Measurements from ENCODE around the gene GRID2.

GRID2 gene

DNA sequence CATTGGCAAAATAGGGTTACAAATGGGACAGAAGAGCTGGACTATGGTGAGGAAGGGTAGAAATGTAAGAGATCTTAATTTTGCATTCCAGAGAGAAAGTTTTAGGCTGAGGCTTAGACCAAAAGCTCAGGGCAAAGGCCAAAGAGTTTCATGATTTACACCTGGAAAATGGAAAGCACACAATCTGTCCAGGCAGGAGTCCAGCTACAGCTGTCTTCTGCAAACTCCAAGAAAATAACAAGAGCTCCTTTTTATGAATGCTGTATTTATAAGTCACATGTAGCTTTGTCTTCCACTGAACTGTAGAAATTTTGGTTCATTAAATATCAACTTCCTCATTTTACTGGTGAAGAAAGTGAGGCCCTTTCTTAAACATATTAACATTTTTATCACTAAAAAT lies 1236.8 kb downstream of the GRID2 start:
- Mint-ChIP-seq H3K27ac (ENCODE audit: low read depth) (no peak overlapping the region), H3K4me1 (no peaks in the 10 kb centered on the region), H3K4me3 (no peak overlapping the region), H3K27me3 (no peaks in the 10 kb centered on the region), H3K9me3 (peaks cover 5% of the 10 kb centered on the region), H3K36me3 (ENCODE audit: insufficient read depth) (no peaks in the 10 kb centered on the region)
- ATAC-seq (replicated peaks; ENCODE audit: extremely low read depth, poor library complexity, severe bottlenecking) (no peak), DNase-seq (ENCODE audit: low spot score in 2 of 2) (no peak)

GRCh38 chr4:93561842-93562241 lies 1258.1 kb downstream of the GRID2 start:
- Mint-ChIP-seq H3K27me3 (no peaks in the 10 kb centered on the region), H3K9me3 (no peaks in the 10 kb centered on the region), H3K27ac (ENCODE audit: low read depth) (no peak overlapping the region), H3K4me1 (no peaks in the 10 kb centered on the region), H3K36me3 (ENCODE audit: insufficient read depth) (peaks cover 1% of the 10 kb centered on the region), H3K4me3 (no peak overlapping the region)
- ATAC-seq (replicated peaks; ENCODE audit: extremely low read depth, poor library complexity, severe bottlenecking) (no peak), DNase-seq (ENCODE audit: low spot score in 2 of 2) (no peak)

GRCh38 chr4:93568758-93569157 lies 1265.0 kb downstream of the GRID2 start:
- Mint-ChIP-seq H3K9me3 (peaks cover 14% of the 10 kb centered on the region), H3K4me1 (no peaks in the 10 kb centered on the region), H3K27ac (ENCODE audit: low read depth) (no peak overlapping the region), H3K27me3 (no peaks in the 10 kb centered on the region), H3K4me3 (no peak overlapping the region), H3K36me3 (ENCODE audit: insufficient read depth) (no peaks in the 10 kb centered on the region)
- ATAC-seq (replicated peaks; ENCODE audit: extremely low read depth, poor library complexity, severe bottlenecking) (no peak), DNase-seq (ENCODE audit: low spot score in 2 of 2) (no peak)

DNA sequence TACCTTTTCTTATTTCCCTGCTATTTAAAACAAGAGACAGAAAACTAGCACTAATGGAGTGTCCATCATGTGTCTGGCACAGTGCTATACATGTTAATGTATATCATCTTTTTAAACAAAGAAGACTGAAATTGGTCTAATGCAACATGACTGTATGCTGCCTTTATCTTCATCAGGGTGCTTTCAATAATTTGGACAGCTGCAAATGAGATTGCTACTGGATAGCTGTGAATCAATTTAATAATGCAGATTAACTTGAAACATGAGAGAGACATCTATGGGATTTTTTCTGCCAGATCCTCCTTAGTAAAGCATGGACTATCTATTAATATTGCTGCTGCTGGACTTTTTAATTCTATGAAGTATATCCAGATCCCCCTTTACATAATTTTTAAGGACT lies 1269.5 kb downstream of the GRID2 start:
- ATAC-seq (replicated peaks; ENCODE audit: extremely low read depth, poor library complexity, severe bottlenecking): no peak
- H3K9me3 Mint-ChIP-seq: peaks cover 25% of the 10 kb centered on the region
- no peaks in the 10 kb centered on the region for H3K27me3 Mint-ChIP-seq
- no peaks in the 10 kb centered on the region for H3K4me1 Mint-ChIP-seq
- no peak overlapping the region for H3K27ac Mint-ChIP-seq (ENCODE audit: low read depth)
- no peak overlapping the region for H3K4me3 Mint-ChIP-seq
- no peak for DNase-seq (ENCODE audit: low spot score in 2 of 2)
- H3K36me3 Mint-ChIP-seq (ENCODE audit: insufficient read depth): no peaks in the 10 kb centered on the region

- no peak for ATAC-seq (replicated peaks; ENCODE audit: extremely low read depth, poor library complexity, severe bottlenecking)
- Mint-ChIP-seq H3K4me3 (no peak overlapping the region), H3K27me3 (no peaks in the 10 kb centered on the region), H3K4me1 (no peaks in the 10 kb centered on the region), H3K36me3 (ENCODE audit: insufficient read depth) (no peaks in the 10 kb centered on the region), H3K9me3 (peaks cover 22% of the 10 kb centered on the region), H3K27ac (ENCODE audit: low read depth) (no peak overlapping the region)
- DNase-seq (ENCODE audit: low spot score in 2 of 2): no peak
Measured at GRCh38 chr4:93578942-93579341, 1275.2 kb downstream of the GRID2 start.

- no peak overlapping the region for H3K27ac Mint-ChIP-seq (ENCODE audit: low read depth)
- H3K36me3 Mint-ChIP-seq (ENCODE audit: insufficient read depth): no peaks in the 10 kb centered on the region
- peaks cover 18% of the 10 kb centered on the region for H3K9me3 Mint-ChIP-seq
- ATAC-seq (replicated peaks; ENCODE audit: extremely low read depth, poor library complexity, severe bottlenecking) (no peak), DNase-seq (ENCODE audit: low spot score in 2 of 2) (no peak)
- H3K4me1 Mint-ChIP-seq: no peaks in the 10 kb centered on the region
- no peaks in the 10 kb centered on the region for H3K27me3 Mint-ChIP-seq
- H3K4me3 Mint-ChIP-seq: no peak overlapping the region
Measured at GRCh38 chr4:93605163-93605562, 1301.4 kb downstream of the GRID2 start.

- Mint-ChIP-seq H3K4me1 (no peaks in the 10 kb centered on the region), H3K27me3 (no peaks in the 10 kb centered on the region), H3K4me3 (no peak overlapping the region), H3K9me3 (peaks cover 10% of the 10 kb centered on the region), H3K27ac (ENCODE audit: low read depth) (no peak overlapping the region), H3K36me3 (ENCODE audit: insufficient read depth) (peaks cover 2% of the 10 kb centered on the region)
- DNase-seq (ENCODE audit: low spot score in 2 of 2) (no peak), ATAC-seq (replicated peaks; ENCODE audit: extremely low read depth, poor library complexity, severe bottlenecking) (no peak)
Measured at GRCh38 chr4:93617606-93618005, 1313.8 kb downstream of the GRID2 start.

DNA sequence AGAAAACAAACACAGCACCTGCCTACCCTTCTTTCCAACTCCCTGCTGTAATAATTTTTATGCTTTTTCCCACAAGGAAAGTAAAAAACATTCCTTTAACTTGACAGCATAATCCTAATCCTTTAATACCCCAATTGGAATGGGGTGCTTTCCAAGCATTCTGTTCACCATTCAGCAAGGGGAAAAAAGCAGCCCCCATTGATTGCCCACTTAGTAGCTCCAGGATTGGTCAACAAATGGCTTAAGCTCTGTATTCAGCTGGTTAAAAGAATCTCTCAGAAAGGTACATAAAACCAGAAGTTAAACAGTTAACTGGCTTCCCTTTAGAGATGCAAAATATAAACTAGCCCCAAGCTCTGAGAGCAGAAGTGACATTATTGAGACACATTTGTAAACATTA lies 1330.0 kb downstream of the GRID2 start:
- DNase-seq (ENCODE audit: low spot score in 2 of 2): no peak
- H3K27ac Mint-ChIP-seq (ENCODE audit: low read depth): no peak overlapping the region
- no peak overlapping the region for H3K4me3 Mint-ChIP-seq
- H3K27me3 Mint-ChIP-seq: no peaks in the 10 kb centered on the region
- H3K36me3 Mint-ChIP-seq (ENCODE audit: insufficient read depth): peaks cover 2% of the 10 kb centered on the region
- ATAC-seq (replicated peaks; ENCODE audit: extremely low read depth, poor library complexity, severe bottlenecking): no peak
- H3K4me1 Mint-ChIP-seq: no peaks in the 10 kb centered on the region
- peaks cover 20% of the 10 kb centered on the region for H3K9me3 Mint-ChIP-seq

GRCh38 chr4:93635943-93636342 lies 1332.2 kb downstream of the GRID2 start:
- H3K36me3 Mint-ChIP-seq (ENCODE audit: insufficient read depth): peaks cover 2% of the 10 kb centered on the region
- no peak overlapping the region for H3K4me3 Mint-ChIP-seq
- DNase-seq (ENCODE audit: low spot score in 2 of 2) (no peak), ATAC-seq (replicated peaks; ENCODE audit: extremely low read depth, poor library complexity, severe bottlenecking) (no peak)
- no peaks in the 10 kb centered on the region for H3K4me1 Mint-ChIP-seq
- no peak overlapping the region for H3K27ac Mint-ChIP-seq (ENCODE audit: low read depth)
- H3K9me3 Mint-ChIP-seq: peaks cover 20% of the 10 kb centered on the region
- no peaks in the 10 kb centered on the region for H3K27me3 Mint-ChIP-seq

DNA sequence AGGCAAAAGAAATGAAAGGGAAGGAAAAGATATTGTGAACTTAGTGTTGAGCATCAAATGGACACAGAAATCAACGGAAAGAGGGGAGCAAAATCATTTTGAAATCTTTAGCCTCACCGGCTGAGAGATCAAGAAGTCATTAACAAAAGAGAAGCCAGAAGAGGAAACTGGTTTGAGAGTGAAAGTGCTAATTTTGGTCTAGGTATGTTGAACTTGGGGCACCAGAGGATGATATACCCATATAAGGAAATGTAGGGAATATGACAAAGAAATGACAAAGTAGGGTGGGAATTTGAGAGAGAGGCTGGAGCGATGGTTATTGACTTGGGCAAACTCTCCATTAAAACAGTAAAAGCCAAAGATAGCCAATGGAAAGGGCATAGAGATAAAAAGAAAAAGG lies 1341.4 kb downstream of the GRID2 start:
- no peak for DNase-seq (ENCODE audit: low spot score in 2 of 2)
- Mint-ChIP-seq H3K27me3 (no peaks in the 10 kb centered on the region), H3K4me3 (no peak overlapping the region), H3K4me1 (no peaks in the 10 kb centered on the region), H3K27ac (ENCODE audit: low read depth) (no peak overlapping the region), H3K9me3 (peaks cover 6% of the 10 kb centered on the region), H3K36me3 (ENCODE audit: insufficient read depth) (no peaks in the 10 kb centered on the region)
- ATAC-seq (replicated peaks; ENCODE audit: extremely low read depth, poor library complexity, severe bottlenecking): no peak

GRCh38 chr4:93646233-93646930 lies 1342.6 kb downstream of the GRID2 start:
- Mint-ChIP-seq H3K27ac (ENCODE audit: low read depth) (no peak overlapping the region), H3K36me3 (ENCODE audit: insufficient read depth) (no peaks in the 10 kb centered on the region), H3K4me1 (no peaks in the 10 kb centered on the region), H3K4me3 (no peak overlapping the region), H3K9me3 (peaks cover 6% of the 10 kb centered on the region), H3K27me3 (no peaks in the 10 kb centered on the region)
- no peak for DNase-seq (ENCODE audit: low spot score in 2 of 2)
- no peak for ATAC-seq (replicated peaks; ENCODE audit: extremely low read depth, poor library complexity, severe bottlenecking)

DNA sequence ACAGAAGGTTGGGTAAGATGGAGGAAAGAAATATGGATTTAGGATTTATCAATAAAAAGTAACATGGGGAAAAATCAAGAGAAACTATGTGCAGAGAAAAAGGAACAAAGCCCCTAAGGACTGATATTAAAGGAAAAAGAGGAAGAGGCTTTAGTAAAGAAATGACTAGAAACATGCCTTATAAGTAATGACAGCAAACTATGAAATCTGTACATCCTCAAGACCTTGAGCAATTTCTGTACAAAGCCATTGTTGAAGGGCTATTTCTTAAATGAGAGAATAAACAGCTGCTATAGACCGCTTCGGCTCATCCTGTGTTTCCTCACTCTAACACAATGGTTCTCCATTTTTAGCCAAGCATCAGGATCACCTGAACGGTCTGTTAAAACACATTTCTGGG lies 1344.5 kb downstream of the GRID2 start:
- H3K4me3 Mint-ChIP-seq: no peak overlapping the region
- no peaks in the 10 kb centered on the region for H3K27me3 Mint-ChIP-seq
- no peak for ATAC-seq (replicated peaks; ENCODE audit: extremely low read depth, poor library complexity, severe bottlenecking)
- H3K27ac Mint-ChIP-seq (ENCODE audit: low read depth): no peak overlapping the region
- H3K36me3 Mint-ChIP-seq (ENCODE audit: insufficient read depth): peaks cover 2% of the 10 kb centered on the region
- peaks cover 11% of the 10 kb centered on the region for H3K9me3 Mint-ChIP-seq
- no peaks in the 10 kb centered on the region for H3K4me1 Mint-ChIP-seq
- no peak for DNase-seq (ENCODE audit: low spot score in 2 of 2)

GRCh38 chr4:93649828-93650227 lies 1346.1 kb downstream of the GRID2 start:
- H3K27me3 Mint-ChIP-seq: no peaks in the 10 kb centered on the region
- H3K4me1 Mint-ChIP-seq: no peaks in the 10 kb centered on the region
- H3K36me3 Mint-ChIP-seq (ENCODE audit: insufficient read depth): peaks cover 2% of the 10 kb centered on the region
- DNase-seq (ENCODE audit: low spot score in 2 of 2) (no peak), ATAC-seq (replicated peaks; ENCODE audit: extremely low read depth, poor library complexity, severe bottlenecking) (no peak)
- no peak overlapping the region for H3K4me3 Mint-ChIP-seq
- no peak overlapping the region for H3K27ac Mint-ChIP-seq (ENCODE audit: low read depth)
- peaks cover 11% of the 10 kb centered on the region for H3K9me3 Mint-ChIP-seq

Data from central memory CD8-positive, alpha-beta T cell (primary cell).